Glomerular visceral epithelial cell (primary cell): ENCODE data around the gene PABPC1L.

ENCODE experiments used
- DNase-seq: peaks from one replicate; pipeline ENCODE4 v3.0.0-alpha.2; 2016; ENCODE audit errors: extremely low spot score

PABPC1L gene

DNA sequence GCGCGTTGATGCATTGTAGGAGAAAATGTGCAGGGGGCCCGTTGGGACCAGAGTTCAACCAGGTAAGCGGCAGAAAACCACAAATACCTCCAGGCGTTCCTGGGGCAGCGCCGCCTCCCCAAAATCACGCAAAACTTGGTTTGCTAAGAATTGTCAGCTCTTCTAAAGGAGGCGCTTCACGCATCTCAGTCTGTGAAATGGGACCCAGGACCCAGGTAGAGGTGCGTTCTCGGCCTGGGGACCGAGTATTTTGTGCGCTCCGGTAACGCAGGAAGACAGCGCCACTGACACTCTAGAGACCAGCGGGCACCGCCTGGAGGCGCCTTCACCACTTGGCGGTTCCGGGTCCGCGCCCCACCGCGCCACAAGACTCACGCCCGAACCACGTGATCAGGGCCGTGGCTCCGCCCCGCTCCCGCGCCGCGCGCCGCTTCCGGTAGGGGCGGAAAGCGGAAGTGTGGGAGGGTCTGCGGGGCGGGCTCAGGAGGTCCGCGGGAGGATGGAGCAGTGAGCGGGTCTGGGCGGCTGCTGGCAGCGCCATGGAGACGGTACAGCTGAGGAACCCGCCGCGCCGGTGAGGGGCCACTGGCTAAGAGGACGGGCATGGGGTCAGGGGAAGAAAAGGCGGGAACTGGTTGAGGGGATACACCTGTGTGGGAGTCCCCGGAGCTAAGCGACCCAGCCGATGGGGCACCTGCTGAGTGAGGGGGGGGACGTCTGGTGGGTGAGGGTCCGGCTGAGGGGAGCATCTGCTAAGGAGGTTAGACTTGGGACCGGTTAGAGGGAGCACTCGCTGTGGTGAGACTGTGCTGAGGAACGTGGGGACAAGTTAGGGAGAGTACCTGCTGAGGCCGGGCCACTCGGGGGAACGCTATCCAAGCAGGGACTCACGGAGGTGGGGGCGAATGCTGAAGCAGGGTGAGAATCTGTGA is 56.4 kb downstream of the PABPC1L start, which contains the start of gene STK4:
Gene STK4, plus strand, starts transcription at position 483 of the 932 bp plus-strand sequence. Its CDS starts 57 bp downstream, at position 540.
- peak; percentile 95 for DNase-seq

DNA sequence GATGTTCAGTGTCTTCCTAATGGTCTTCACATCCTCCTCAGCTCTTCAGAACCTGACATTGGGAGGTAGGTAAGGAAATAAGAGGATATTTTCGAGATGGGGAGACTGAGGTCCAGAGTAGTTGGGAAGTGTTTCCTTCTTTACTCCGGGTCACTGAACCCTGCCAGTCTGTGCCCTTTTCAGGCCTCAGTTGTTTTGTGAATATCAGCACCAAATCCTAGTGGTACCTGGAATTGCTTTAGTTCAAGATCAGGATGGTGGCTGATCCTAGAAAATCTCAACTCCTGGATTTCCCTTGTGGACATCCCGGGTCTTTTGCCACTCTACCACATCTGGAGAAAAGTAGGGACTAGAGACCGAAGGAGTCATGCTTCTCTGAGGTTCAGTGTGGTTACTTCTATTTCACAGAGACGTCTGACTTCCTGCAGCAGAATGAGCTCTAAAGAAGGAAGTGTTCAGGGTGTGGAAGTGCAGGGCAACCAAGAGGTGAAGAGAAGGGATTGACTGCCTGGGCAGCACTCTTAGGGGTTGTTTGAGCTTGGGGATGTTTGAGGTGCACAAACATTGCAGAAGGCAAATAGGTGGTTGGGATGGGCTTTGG is 57.4 kb downstream of the PABPC1L start:
- DNase-seq = peak; percentile 36

DNA sequence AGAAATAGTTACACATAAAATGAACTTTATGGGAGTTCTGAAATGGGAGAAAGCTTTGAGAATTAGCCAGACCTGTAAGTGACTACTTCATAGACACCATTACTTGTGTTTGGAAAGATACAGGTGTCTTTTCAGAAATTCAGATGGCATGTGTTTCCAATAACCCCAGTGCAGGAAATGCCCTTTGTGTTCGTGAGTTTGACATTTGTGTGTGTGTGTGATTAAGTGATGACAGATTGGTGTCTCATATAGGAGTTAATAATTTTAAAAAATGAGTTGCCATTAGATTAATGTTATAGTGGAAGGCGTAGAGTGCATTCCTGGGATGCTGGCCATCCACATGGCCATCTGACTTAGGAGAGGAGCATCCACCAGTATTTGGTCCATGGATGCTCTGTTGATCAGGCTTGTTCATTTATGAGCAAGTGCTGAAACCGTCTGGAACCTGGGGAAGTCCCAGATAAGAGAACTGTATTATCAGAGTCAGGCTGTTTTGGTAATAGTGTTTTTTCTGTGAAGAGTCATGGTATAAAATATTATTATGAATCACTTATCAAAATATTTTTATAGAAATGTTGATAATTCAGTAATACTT is 59.5 kb downstream of the PABPC1L start:
- no peak for DNase-seq

DNA sequence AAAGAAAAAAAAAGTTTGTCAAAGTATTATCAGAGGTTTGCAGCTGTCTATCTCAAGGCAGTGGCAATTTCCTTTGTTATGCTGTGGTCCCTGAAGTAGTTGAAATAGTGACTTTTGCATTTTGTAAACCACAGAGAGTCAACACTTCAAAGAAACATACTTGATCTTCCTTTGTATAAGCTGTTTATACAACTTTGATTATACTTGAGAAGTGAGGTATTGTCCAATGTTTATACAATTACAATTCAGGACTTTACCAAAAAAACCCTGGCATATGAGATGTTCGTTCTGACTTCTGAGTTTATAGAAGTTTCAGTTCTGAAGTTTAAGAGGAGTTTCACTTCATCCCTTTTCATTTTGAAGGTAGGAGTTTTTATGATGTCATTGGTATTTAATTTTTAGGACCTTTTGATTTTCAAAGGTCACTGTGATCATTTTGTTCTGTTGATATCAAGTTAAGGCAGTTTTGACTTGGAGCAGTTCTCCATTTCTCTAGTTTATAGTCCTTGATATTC is 60.4 kb downstream of the PABPC1L start:
- no peak for DNase-seq

DNA sequence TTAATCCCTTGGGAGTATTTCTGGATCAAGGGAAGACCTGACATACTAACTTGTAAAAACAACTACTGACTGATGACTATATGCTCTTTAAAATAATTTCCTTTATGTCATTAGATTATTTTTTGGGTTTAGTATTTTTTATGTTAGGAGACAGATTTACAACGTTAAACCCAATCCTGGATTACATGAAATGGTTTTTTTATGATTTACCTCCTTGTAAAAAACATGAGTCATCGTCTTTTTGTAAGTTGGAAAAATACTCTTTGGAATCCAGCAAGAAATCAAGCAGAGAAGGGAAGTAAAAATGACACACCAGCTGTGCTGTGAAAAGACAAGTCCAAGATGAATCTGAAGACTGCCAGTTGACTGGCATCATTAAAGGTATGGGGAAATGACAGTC is 63.2 kb downstream of the PABPC1L start:
- DNase-seq = no peak

DNA sequence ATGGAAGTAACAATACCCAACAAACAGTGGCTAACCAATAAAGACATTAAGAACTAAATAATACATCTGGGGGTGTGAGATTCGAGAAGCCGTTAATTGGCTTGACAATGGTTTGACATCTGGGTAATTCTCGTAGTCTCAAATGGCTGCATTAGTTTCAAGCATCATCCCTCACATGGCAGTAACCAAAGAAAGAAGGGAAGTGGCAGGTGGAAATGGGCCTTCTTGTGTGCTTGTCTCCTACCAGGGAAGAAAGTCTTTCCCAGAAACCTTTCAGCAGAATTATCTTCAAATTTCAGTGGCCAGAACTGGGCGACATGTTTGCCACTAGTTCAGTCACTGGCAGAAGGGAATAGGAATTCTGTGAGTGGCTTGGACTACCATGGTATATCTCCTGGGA is 66.8 kb downstream of the PABPC1L start:
- no peak for DNase-seq

DNA sequence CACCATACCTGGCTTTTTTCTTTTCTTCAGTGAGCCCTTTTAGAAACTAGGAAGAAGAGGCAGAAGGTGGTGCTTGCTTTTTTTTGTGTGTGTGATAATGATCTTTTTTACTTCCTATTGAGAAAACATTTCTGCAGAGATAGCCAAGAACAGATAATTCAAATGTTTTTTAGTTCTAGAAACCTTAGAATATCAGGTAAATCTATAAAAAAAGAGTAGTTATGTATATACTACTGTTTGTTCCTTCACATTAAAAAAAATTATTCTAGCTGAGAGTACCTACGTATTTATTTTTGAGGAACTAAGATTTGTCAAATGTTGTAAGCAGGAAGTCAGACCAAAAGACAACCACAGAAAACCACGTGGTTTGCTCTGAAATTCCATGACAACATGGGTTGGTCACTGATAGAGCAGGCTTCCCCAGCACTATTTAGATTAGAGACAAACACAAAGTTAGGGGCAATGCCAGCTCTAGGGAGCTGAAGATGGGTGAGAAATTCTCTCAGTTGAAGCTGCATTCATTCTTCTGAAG is 69.3 kb downstream of the PABPC1L start:
- peak; percentile 22 for DNase-seq

DNA sequence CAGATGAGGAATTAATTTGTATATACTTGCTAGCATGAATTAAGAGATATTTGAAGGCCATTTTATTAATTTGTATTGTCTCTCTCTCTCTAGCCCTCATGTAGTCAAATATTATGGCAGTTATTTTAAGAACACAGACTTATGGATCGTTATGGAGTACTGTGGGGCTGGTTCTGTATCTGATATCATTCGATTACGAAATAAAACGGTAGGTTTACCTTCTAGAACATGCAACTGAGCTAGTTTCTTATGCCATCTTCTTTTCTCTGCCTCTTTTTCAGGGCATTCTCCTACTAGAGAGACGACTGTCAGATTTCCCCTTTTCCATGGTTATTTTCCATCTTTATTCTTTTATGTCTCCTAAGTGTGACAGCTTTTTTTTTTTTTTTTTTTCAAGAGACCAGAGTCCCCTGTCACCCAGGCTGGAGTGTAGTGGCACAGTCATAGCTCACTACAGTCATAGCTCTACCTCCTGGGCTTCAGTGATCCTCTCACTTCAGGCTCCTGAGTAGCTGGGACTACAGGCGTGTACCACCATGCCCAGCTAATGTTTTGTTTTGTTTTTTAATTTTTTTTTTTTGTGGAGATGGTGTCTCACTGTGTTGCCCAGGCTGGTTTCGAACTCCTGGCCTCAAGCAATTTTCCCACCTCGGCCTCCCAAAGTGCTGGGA is 72.0 kb downstream of the PABPC1L start:
- no peak for DNase-seq

DNA sequence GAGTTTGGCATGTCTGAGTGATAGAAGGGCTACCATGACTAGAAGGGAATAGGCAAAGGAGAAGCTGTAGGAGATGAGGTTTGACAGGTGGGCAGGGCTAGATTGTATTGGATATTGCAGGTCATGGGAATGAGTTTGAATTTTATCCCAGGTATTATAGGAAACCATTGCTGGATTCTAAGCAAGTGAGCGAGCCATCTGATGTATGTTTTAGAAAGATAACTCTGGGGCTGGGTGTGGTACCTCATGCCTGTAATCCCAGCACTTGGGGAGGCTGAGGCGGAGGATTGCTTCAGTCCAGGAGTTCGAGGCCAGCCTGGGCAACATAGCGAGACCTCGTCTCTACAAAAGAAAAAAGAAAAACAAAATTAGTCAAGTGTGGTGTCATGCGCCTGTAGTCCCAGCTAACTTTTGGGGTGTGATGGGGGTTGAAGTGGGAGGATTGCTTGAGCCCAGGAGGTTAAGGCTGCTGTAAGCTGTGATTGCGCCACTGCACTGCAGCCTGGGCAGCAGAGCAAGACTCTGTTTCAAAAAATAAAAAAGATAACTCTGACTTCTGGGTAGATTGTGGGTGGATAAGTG is 73.3 kb downstream of the PABPC1L start:
- no peak for DNase-seq

DNA sequence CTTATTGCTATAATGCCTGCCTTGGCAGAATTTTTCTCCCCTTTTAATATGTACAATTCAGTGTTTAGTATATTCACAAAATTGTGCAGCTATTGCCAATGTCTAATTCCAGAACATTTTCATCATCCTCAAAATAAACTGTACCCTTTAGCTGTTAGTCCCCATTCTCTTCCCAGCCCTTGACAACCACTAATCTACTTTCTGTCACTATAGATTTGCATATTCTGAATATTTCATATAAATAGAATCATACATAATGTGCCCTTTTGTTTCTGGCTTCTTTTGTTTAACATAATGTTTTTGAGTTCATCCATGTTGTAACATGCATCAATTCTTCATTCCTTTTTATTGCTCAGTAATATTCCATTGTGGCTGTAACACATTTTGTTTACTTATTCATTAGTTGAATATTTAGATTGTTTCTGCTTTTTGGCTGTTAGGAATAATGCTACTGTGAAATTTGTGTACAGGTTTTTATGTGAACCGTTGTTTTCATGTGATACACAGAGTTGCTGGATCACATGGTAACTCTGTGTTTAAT is 78.8 kb downstream of the PABPC1L start:
- DNase-seq = no peak
